ENCODE measurements around the gene SLFN12L.

DNA sequence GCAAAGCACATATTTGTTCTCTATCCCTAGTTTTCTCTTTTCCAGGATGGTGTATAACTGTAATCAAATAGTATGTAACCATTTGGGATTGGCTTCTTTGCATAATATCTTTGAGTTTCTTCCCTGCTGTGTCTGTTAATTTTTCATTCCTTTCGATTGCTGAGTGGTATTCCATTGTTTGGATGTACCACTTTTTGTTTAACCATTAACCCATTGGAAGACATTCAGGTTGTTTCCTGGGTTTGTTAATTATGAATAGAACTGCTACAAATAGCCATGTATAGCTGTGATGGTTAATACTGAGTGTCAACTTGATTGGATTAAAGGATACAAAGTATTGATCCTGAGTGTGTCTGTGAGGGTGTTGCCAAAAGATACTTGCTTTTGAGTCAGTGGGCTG lies 84.3 kb downstream of the SLFN12L start:
- TF ChIP-seq, protein P1, sequence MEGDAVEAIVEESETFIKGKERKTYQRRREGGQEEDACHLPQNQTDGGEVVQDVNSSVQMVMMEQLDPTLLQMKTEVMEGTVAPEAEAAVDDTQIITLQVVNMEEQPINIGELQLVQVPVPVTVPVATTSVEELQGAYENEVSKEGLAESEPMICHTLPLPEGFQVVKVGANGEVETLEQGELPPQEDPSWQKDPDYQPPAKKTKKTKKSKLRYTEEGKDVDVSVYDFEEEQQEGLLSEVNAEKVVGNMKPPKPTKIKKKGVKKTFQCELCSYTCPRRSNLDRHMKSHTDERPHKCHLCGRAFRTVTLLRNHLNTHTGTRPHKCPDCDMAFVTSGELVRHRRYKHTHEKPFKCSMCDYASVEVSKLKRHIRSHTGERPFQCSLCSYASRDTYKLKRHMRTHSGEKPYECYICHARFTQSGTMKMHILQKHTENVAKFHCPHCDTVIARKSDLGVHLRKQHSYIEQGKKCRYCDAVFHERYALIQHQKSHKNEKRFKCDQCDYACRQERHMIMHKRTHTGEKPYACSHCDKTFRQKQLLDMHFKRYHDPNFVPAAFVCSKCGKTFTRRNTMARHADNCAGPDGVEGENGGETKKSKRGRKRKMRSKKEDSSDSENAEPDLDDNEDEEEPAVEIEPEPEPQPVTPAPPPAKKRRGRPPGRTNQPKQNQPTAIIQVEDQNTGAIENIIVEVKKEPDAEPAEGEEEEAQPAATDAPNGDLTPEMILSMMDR (IDR thresholded peaks at IDR 0.05): no peak
- no peak for TF ChIP-seq EP300 (IDR thresholded peaks at IDR 0.05; ENCODE audit: borderline replicate concordance in 1 of 2, low read depth in 1 of 2, low read length in 1 of 2)
- no peak for TF ChIP-seq ELF1 (IDR thresholded peaks at IDR 0.05)
- TF ChIP-seq NRF1 (IDR thresholded peaks at IDR 0.05; ENCODE audit: low read depth, low read length): no peak
- no peak for TF ChIP-seq MXI1 (IDR thresholded peaks at IDR 0.05; ENCODE audit: low read depth, low read length)
- TF ChIP-seq FOSL2 (IDR thresholded peaks at IDR 0.05; ENCODE audit: borderline replicate concordance, low read depth): no peak
